Vagina (tissue), 2 donors: ENCODE results near the gene RFXAP.

Source experiments
- POLR2A ChIP-seq, 2 donors: fragments of 450-650 bp; IDR thresholded peaks; one replicate each; pipeline ENCODE4 v1.6.1; 2017; ENCODE audit warnings: antibody characterized with exemption in 2 of 2, mild to moderate bottlenecking in 2 of 2, moderate library complexity in 2 of 2
- POLR2AphosphoS5 ChIP-seq, 2 donors: sonication (generic); formaldehyde crosslinking; IDR thresholded peaks; one replicate each; pipeline ENCODE4 v1.9.0; 2017; ENCODE audit warnings: antibody characterized with exemption in 2 of 2, mild to moderate bottlenecking in 2 of 2, low read depth in 1 of 2; ENCODE audit not compliant: insufficient read depth in 1 of 2
- TF ChIP-seq, protein P1 (sequence below), 3 experiments: fragments of 450-650 bp in 2 of 3; fragments of 200-600 bp in 1 of 3; sonication (generic) in 1 of 3; IDR thresholded peaks; one replicate each; pipeline ENCODE4 v1.5.1; 2017 to 2019; ENCODE audit warnings: antibody characterized with exemption in 3 of 3, mild to moderate bottlenecking in 2 of 3, moderate library complexity in 2 of 3

DNA sequence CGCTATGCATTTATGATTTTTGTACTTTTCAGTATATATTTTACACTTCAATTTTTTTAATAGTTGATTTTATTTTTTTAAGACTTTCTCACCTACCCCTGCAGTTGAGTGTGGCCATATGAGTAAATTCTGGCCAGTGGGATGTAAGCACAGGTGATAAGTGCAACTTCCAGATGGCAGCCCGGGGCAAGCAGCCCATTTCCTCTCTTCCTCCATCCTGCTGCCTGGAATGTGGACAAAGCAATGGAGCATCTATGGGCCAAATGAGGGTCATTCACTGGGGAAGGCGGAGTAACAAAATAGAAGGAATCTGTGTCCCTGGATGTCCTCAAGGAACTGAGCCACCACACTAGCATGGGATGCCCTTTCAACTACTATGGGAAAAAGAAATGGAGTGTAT, 12.3 kb downstream of the RFXAP start:
- TF ChIP-seq POLR2A (IDR thresholded peaks at IDR 0.05) (no peak), POLR2AphosphoS5 (IDR thresholded peaks at IDR 0.05; ENCODE audit: insufficient read depth in 1 of 2, low read depth in 1 of 2) (no peak)
- TF ChIP-seq, protein P1, sequence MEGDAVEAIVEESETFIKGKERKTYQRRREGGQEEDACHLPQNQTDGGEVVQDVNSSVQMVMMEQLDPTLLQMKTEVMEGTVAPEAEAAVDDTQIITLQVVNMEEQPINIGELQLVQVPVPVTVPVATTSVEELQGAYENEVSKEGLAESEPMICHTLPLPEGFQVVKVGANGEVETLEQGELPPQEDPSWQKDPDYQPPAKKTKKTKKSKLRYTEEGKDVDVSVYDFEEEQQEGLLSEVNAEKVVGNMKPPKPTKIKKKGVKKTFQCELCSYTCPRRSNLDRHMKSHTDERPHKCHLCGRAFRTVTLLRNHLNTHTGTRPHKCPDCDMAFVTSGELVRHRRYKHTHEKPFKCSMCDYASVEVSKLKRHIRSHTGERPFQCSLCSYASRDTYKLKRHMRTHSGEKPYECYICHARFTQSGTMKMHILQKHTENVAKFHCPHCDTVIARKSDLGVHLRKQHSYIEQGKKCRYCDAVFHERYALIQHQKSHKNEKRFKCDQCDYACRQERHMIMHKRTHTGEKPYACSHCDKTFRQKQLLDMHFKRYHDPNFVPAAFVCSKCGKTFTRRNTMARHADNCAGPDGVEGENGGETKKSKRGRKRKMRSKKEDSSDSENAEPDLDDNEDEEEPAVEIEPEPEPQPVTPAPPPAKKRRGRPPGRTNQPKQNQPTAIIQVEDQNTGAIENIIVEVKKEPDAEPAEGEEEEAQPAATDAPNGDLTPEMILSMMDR (IDR thresholded peaks at IDR 0.05) = no peak
